NCI-H128 (cell line): ENCODE data around the gene MICOS13.

Experiments used
- DNase-seq: peaks from one replicate; lab custom pipeline; 2025; ENCODE audit not compliant: unreplicated experiment; lab: John Stamatoyannopoulos, UW

The MICOS13 gene

GRCh38 chr19:5628919-5629481, 51.3 kb downstream of the MICOS13 start:
- DNase-seq, result no peak

GRCh38 chr19:5628461-5628860, 51.9 kb downstream of the MICOS13 start:
- no peak for DNase-seq
